ENCODE results near the gene ZNF281. TPM values are rescaled to one million over a fixed set of nuclear protein-coding genes. Genes with fewer than 3 reads are reported as not detected.

Gene ZNF281
- total and polyA plus RNA-seq, 7 experiments from 2014 or later = 16.3 to 35.3 (median 27.3) TPM

DNA sequence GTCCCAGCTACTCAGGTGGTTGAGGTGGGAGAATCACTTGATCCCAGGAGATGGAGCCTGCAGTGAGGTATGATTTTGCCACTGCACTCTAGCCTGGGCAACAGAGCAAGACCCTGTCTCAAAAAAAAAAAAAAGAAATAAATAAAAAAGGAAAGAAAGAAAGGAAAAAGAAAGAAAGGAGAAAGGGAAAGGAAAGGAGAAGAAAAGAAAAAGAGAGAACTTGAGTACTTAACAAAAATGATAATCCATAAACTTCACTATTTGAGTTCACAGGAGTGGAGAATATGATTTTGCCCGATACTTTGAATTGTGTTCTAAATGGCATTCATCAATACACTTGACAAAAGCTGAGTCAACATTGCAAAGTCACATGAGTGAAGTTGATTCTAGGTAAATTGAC is 23.8 kb upstream of the ZNF281 start:
- H3K36me3 Mint-ChIP-seq = peaks cover 0 to 5% (median 0%) of the 10 kb centered on the region in 5 donors
- no peak overlapping the region for H3K4me3 ChIP-seq (ENCODE audit: low read length)
- no peak for ATAC-seq

DNA sequence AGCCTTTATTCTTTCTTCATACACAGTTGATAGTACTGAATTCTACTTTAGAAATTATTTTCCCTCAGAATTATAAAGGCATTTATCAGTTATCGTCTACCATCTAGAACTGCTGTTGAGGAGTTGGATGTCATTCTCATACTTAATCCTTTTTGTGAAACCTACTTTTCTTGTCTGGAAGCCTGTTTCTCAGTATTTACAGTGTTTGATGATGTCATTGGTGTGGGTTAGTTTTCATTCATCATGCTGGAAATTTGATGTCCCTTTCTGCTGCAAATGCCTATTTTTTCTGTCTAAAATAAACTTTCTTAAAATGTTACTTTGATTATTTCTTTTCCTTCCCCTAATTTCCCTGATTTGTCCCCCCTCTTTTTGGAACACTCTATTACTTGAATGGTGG is 22.8 kb upstream of the ZNF281 start:
- H3K27me3 ChIP-seq (ENCODE audit: control insufficient read depth in 2 of 2, insufficient read depth in 2 of 2, low read length in 2 of 2) = no peaks in the 10 kb centered on the region
- Mint-ChIP-seq H3K27ac (no peak overlapping the region), H3K4me3 (no peak overlapping the region), H3K36me3 (peaks cover 0 to 5% (median 0%) of the 10 kb centered on the region in 5 donors), H3K4me1 (peaks cover 0 to 9% (median 3%) of the 10 kb centered on the region in 7 donors), H3K9me3 (peaks cover 0 to 3% (median 0%) of the 10 kb centered on the region in 11 donors), H3K27me3 (peaks cover 0 to 6% (median 0%) of the 10 kb centered on the region in 5 donors)
- H3K4me3 ChIP-seq (ENCODE audit: low read length) = no peak overlapping the region
- H3K4me1 ChIP-seq (ENCODE audit: control insufficient read depth in 2 of 2, insufficient read depth in 2 of 2, low read length in 2 of 2) = no peaks in the 10 kb centered on the region
- no peaks in the 10 kb centered on the region for H3K9me3 ChIP-seq (ENCODE audit: control insufficient read depth in 2 of 3, low read length in 3 of 3)
- no peak for DNase-seq
- CTCF ChIA-PET = no interaction called here
- H3K36me3 ChIP-seq (ENCODE audit: control insufficient read depth in 2 of 3, insufficient read depth in 3 of 3, low read length in 3 of 3) = no peaks in the 10 kb centered on the region
- intact Hi-C loops (cut with micrococcal nuclease) = no loop called here
- POLR2A ChIA-PET = no interaction called here
- ATAC-seq = no peak
- H3K27ac ChIP-seq (ENCODE audit: low read depth, low read length) = no peak overlapping the region

More for the DNA sequence above, 23.8 kb upstream of the ZNF281 start:
- Mint-ChIP-seq H3K9me3 (peaks cover 0 to 3% (median 0%) of the 10 kb centered on the region in 11 donors), H3K27me3 (peaks cover 0 to 6% (median 0%) of the 10 kb centered on the region in 5 donors), H3K4me1 (peaks cover 0 to 12% (median 7%) of the 10 kb centered on the region in 7 donors), H3K4me3 (no peak overlapping the region), H3K27ac (no peak overlapping the region)
- H3K4me1 ChIP-seq (ENCODE audit: control insufficient read depth in 2 of 2, insufficient read depth in 2 of 2, low read length in 2 of 2) = no peaks in the 10 kb centered on the region
- POLR2A ChIA-PET = no interaction called here
- no peaks in the 10 kb centered on the region for H3K36me3 ChIP-seq (ENCODE audit: control insufficient read depth in 2 of 3, insufficient read depth in 3 of 3, low read length in 3 of 3)
- CTCF ChIA-PET = no interaction called here
- H3K9me3 ChIP-seq (ENCODE audit: control insufficient read depth in 2 of 3, low read length in 3 of 3) = no peaks in the 10 kb centered on the region
- H3K27ac ChIP-seq (ENCODE audit: low read depth, low read length) = no peak overlapping the region
- intact Hi-C loops (cut with micrococcal nuclease) = no loop called here
- H3K27me3 ChIP-seq (ENCODE audit: control insufficient read depth in 2 of 2, insufficient read depth in 2 of 2, low read length in 2 of 2) = no peaks in the 10 kb centered on the region
- no peak for DNase-seq

GRCh38 chr1:200429221-200429751 is 19.4 kb upstream of the ZNF281 start:
- no peak overlapping the region for H3K27ac ChIP-seq (ENCODE audit: low read depth, low read length)
- Mint-ChIP-seq H3K4me3 (no peak overlapping the region), H3K9me3 (peaks cover 0 to 3% (median 0%) of the 10 kb centered on the region in 11 donors), H3K4me1 (peaks cover 0 to 9% (median 0%) of the 10 kb centered on the region in 7 donors), H3K27ac (no peak overlapping the region), H3K27me3 (peaks cover 0 to 6% (median 0%) of the 10 kb centered on the region in 5 donors), H3K36me3 (peaks cover 0 to 5% (median 0%) of the 10 kb centered on the region in 5 donors)
- H3K27me3 ChIP-seq (ENCODE audit: control insufficient read depth in 2 of 2, insufficient read depth in 2 of 2, low read length in 2 of 2) = no peaks in the 10 kb centered on the region
- ATAC-seq = no peak
- DNase-seq = no peak
- H3K4me1 ChIP-seq (ENCODE audit: control insufficient read depth in 2 of 2, insufficient read depth in 2 of 2, low read length in 2 of 2) = no peaks in the 10 kb centered on the region
- POLR2A ChIA-PET = no interaction called here
- CTCF ChIA-PET = no interaction called here
- no peaks in the 10 kb centered on the region for H3K36me3 ChIP-seq (ENCODE audit: control insufficient read depth in 2 of 3, insufficient read depth in 3 of 3, low read length in 3 of 3)
- intact Hi-C loops (cut with micrococcal nuclease) = no loop called here
- no peaks in the 10 kb centered on the region for H3K9me3 ChIP-seq (ENCODE audit: control insufficient read depth in 2 of 3, low read length in 3 of 3)
- no peak overlapping the region for H3K4me3 ChIP-seq (ENCODE audit: low read length)

DNA sequence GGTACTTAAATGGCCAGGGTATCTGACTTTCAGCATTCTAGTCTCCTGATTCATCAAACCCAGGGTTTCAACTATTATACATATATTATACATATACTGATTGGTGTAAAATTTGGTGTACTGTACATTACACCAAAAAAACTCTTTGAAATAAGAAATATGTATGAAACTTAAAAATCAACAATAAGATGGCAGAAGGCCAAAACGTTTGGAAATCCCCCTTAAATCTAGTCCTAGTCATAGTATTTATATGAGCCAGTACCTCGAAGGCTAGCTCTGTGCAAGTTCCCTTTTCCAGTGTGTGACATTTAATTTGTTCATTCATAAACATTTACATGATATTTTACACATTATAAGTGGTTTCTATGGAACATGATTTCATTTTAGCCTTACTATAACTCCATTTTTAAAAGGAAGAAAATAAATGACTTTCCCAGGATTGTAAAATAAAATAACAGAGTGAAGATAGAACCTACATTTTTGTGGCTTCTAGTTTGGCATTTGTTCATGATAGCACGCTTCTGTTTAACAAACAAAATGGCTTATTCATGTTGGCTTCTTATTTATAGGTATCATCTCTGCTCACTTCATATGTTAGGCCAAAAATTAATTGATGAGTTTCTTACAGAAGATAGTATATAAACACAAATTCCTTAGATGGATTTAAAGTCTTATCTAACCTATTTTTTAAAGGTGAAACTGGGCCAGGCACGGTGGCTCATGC is 18.8 kb upstream of the ZNF281 start:
- H3K36me3 ChIP-seq (ENCODE audit: control insufficient read depth in 2 of 3, insufficient read depth in 3 of 3, low read length in 3 of 3) = no peaks in the 10 kb centered on the region
- Mint-ChIP-seq H3K4me3 (no peak overlapping the region), H3K27me3 (peaks cover 0 to 6% (median 0%) of the 10 kb centered on the region in 5 donors), H3K27ac (no peak overlapping the region), H3K36me3 (peaks cover 0 to 5% (median 0%) of the 10 kb centered on the region in 5 donors), H3K4me1 (peaks cover 0 to 9% (median 0%) of the 10 kb centered on the region in 7 donors), H3K9me3 (peaks cover 0 to 3% (median 0%) of the 10 kb centered on the region in 11 donors)
- POLR2A ChIA-PET = no interaction called here
- no peaks in the 10 kb centered on the region for H3K4me1 ChIP-seq (ENCODE audit: control insufficient read depth in 2 of 2, insufficient read depth in 2 of 2, low read length in 2 of 2)
- no peak for ATAC-seq
- CTCF ChIA-PET = no interaction called here
- intact Hi-C loops (cut with micrococcal nuclease) = no loop called here
- H3K27ac ChIP-seq (ENCODE audit: low read depth, low read length) = no peak overlapping the region
- H3K4me3 ChIP-seq (ENCODE audit: low read length) = no peak overlapping the region
- no peaks in the 10 kb centered on the region for H3K27me3 ChIP-seq (ENCODE audit: control insufficient read depth in 2 of 2, insufficient read depth in 2 of 2, low read length in 2 of 2)
- no peaks in the 10 kb centered on the region for H3K9me3 ChIP-seq (ENCODE audit: control insufficient read depth in 2 of 3, low read length in 3 of 3)
- DNase-seq = no peak

DNA sequence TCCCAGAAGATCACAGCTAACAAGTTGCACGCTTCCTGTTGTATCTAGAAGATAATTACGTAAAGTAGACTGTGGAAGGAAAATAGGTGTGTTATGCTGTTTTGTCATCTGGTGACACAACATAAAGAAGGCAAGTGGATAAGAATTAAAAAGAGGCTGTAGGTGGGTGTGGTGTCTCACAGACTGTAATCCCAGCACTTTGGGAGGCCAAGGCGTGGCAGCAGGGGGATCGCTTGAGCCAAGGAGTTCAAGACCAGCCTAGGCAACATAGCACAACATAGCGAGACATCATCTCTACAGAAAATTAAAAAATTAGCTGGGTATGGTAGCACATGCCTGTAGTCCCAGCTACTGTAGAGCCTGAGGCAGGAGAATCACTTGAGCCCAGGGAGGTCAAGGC is 17.9 kb upstream of the ZNF281 start:
- no peak overlapping the region for H3K4me3 ChIP-seq (ENCODE audit: low read length)
- intact Hi-C loops (cut with micrococcal nuclease) = no loop called here
- H3K4me1 ChIP-seq (ENCODE audit: control insufficient read depth in 2 of 2, insufficient read depth in 2 of 2, low read length in 2 of 2) = no peaks in the 10 kb centered on the region
- H3K27me3 Mint-ChIP-seq = peaks cover 0 to 3% (median 0%) of the 10 kb centered on the region in 5 donors
- DNase-seq = no peak
- H3K27ac ChIP-seq (ENCODE audit: low read depth, low read length) = no peak overlapping the region
- peaks cover 0 to 7% (median 0%) of the 10 kb centered on the region in 7 donors for H3K4me1 Mint-ChIP-seq
- ATAC-seq = no peak
- H3K36me3 Mint-ChIP-seq = peaks cover 0 to 1% (median 0%) of the 10 kb centered on the region in 5 donors
- H3K4me3 Mint-ChIP-seq = no peak overlapping the region
- ChIA-PET CTCF (no interaction called here), POLR2A (no interaction called here)
- no peaks in the 10 kb centered on the region for H3K9me3 ChIP-seq (ENCODE audit: control insufficient read depth in 2 of 3, low read length in 3 of 3)
- no peaks in the 10 kb centered on the region for H3K36me3 ChIP-seq (ENCODE audit: control insufficient read depth in 2 of 3, insufficient read depth in 3 of 3, low read length in 3 of 3)
- peaks cover 0 to under 1% (median 0%) of the 10 kb centered on the region in 11 donors for H3K9me3 Mint-ChIP-seq
- H3K27me3 ChIP-seq (ENCODE audit: control insufficient read depth in 2 of 2, insufficient read depth in 2 of 2, low read length in 2 of 2) = no peaks in the 10 kb centered on the region
- H3K27ac Mint-ChIP-seq = peak overlapping the region in 1 of 9 donors; percentile 39

DNA sequence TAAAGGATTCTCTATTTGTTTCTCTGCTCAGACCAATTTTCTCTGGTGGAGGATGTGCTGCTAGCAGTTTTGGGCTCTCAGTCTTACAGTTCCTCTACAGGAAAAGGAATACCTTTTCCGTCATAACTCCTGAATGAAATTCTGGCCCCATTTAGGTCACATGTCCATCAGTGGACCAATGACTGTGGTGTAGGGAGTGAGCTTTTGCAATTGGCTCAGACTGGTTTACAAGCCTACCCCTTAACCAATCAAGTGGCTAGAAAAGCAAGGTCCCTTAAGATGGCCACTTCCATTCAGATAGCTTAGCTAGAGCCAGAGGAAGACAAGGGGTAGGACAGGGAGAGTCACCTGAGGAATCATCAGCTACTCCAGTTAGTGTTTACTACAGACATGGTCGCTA is 16.4 kb upstream of the ZNF281 start:
- no peak overlapping the region for H3K4me3 Mint-ChIP-seq
- CTCF ChIA-PET = no interaction called here
- intact Hi-C loops (cut with micrococcal nuclease) = no loop called here
- no peaks in the 10 kb centered on the region for H3K4me1 ChIP-seq (ENCODE audit: control insufficient read depth in 2 of 2, insufficient read depth in 2 of 2, low read length in 2 of 2)
- peaks cover 0 to 1% (median 0%) of the 10 kb centered on the region in 5 donors for H3K36me3 Mint-ChIP-seq
- peaks cover 0 to 4% (median 0%) of the 10 kb centered on the region in 7 donors for H3K4me1 Mint-ChIP-seq
- no peak overlapping the region for H3K4me3 ChIP-seq (ENCODE audit: low read length)
- no peaks in the 10 kb centered on the region for H3K27me3 Mint-ChIP-seq
- no peak for ATAC-seq
- no peaks in the 10 kb centered on the region for H3K36me3 ChIP-seq (ENCODE audit: control insufficient read depth in 2 of 3, insufficient read depth in 3 of 3, low read length in 3 of 3)
- H3K27ac Mint-ChIP-seq = no peak overlapping the region
- no peak for DNase-seq
- no peaks in the 10 kb centered on the region for H3K9me3 Mint-ChIP-seq
- POLR2A ChIA-PET = no interaction called here
- H3K9me3 ChIP-seq (ENCODE audit: control insufficient read depth in 2 of 3, low read length in 3 of 3) = no peaks in the 10 kb centered on the region
- no peaks in the 10 kb centered on the region for H3K27me3 ChIP-seq (ENCODE audit: control insufficient read depth in 2 of 2, insufficient read depth in 2 of 2, low read length in 2 of 2)
- H3K27ac ChIP-seq (ENCODE audit: low read depth, low read length) = no peak overlapping the region

GRCh38 chr1:200423235-200423634 is 13.4 kb upstream of the ZNF281 start:
- Mint-ChIP-seq H3K27ac (no peak overlapping the region), H3K36me3 (peaks cover 0 to 1% (median 0%) of the 10 kb centered on the region in 5 donors), H3K4me3 (no peak overlapping the region), H3K4me1 (peaks cover 0 to 4% (median 0%) of the 10 kb centered on the region in 7 donors), H3K9me3 (no peaks in the 10 kb centered on the region), H3K27me3 (peaks cover 0 to 3% (median 0%) of the 10 kb centered on the region in 5 donors)
- DNase-seq (no peak), ATAC-seq (no peak)
- Histone ChIP-seq H3K4me1 (ENCODE audit: control insufficient read depth in 2 of 2, insufficient read depth in 2 of 2, low read length in 2 of 2) (no peaks in the 10 kb centered on the region), H3K4me3 (ENCODE audit: low read length) (no peak overlapping the region), H3K36me3 (ENCODE audit: control insufficient read depth in 2 of 3, insufficient read depth in 3 of 3, low read length in 3 of 3) (no peaks in the 10 kb centered on the region), H3K27me3 (ENCODE audit: control insufficient read depth in 2 of 2, insufficient read depth in 2 of 2, low read length in 2 of 2) (no peaks in the 10 kb centered on the region), H3K9me3 (ENCODE audit: control insufficient read depth in 2 of 3, low read length in 3 of 3) (no peaks in the 10 kb centered on the region), H3K27ac (ENCODE audit: low read depth, low read length) (no peak overlapping the region)
- CTCF ChIA-PET = no interaction called here
- intact Hi-C loops (cut with micrococcal nuclease) = no loop called here
- POLR2A ChIA-PET = no interaction called here

Data from naive thymus-derived CD4-positive, alpha-beta T cell (primary cell).